ENCODE measurements around the gene GJD2.

Gene GJD2

GRCh38 chr15:34773013-34773412 lies 18.2 kb upstream of the GJD2 start:
- no peak for DNase-seq (ENCODE audit: low spot score)

- no peak for DNase-seq (ENCODE audit: low spot score)
Measured at GRCh38 chr15:34772312-34772711, 17.5 kb upstream of the GJD2 start.

- no peak for DNase-seq (ENCODE audit: low spot score)
Measured at GRCh38 chr15:34769711-34770110, 14.9 kb upstream of the GJD2 start.

- no peak for DNase-seq (ENCODE audit: low spot score)
Measured at GRCh38 chr15:34768530-34768929, 13.7 kb upstream of the GJD2 start.

- DNase-seq (ENCODE audit: low spot score): no peak
Measured at GRCh38 chr15:34765741-34766140, 10.9 kb upstream of the GJD2 start.

- no peak for DNase-seq (ENCODE audit: low spot score)
Measured at GRCh38 chr15:34760909-34761308, 6.1 kb upstream of the GJD2 start.

- no peak for DNase-seq (ENCODE audit: low spot score)
Measured at GRCh38 chr15:34759992-34760391, 5.2 kb upstream of the GJD2 start.

GRCh38 chr15:34759347-34759746 lies 4.5 kb upstream of the GJD2 start:
- no peak for DNase-seq (ENCODE audit: low spot score)

GRCh38 chr15:34757262-34757661 lies 2.5 kb upstream of the GJD2 start:
- DNase-seq (ENCODE audit: low spot score): no peak

- no peak for DNase-seq (ENCODE audit: low spot score)
Measured at GRCh38 chr15:34755419-34755773, 598 bp upstream of the GJD2 start.

- DNase-seq (ENCODE audit: low spot score): no peak
Measured at GRCh38 chr15:34754171-34754601, 612 bp downstream of the GJD2 start.

- DNase-seq (ENCODE audit: low spot score): no peak
Measured at GRCh38 chr15:34753236-34753894, 1.4 kb downstream of the GJD2 start.

- no peak for DNase-seq (ENCODE audit: low spot score)
Measured at GRCh38 chr15:34749691-34750090, 5.1 kb downstream of the GJD2 start.

- no peak for DNase-seq (ENCODE audit: low spot score)
Measured at GRCh38 chr15:34739346-34739745, 15.5 kb downstream of the GJD2 start.

- no peak for DNase-seq (ENCODE audit: low spot score)
Measured at GRCh38 chr15:34738002-34738401, 16.8 kb downstream of the GJD2 start.

- no peak for DNase-seq (ENCODE audit: low spot score)
Measured at GRCh38 chr15:34737477-34737876, 17.3 kb downstream of the GJD2 start.

GRCh38 chr15:34734303-34734702 lies 20.5 kb downstream of the GJD2 start:
- no peak for DNase-seq (ENCODE audit: low spot score)

- no peak for DNase-seq (ENCODE audit: low spot score)
Measured at GRCh38 chr15:34733621-34734020, 21.2 kb downstream of the GJD2 start.

- DNase-seq (ENCODE audit: low spot score): no peak
Measured at GRCh38 chr15:34732430-34732829, 22.4 kb downstream of the GJD2 start.

- DNase-seq (ENCODE audit: low spot score): no peak
Measured at GRCh38 chr15:34730701-34731100, 24.1 kb downstream of the GJD2 start.

- DNase-seq (ENCODE audit: low spot score): no peak
Measured at GRCh38 chr15:34729886-34730285, 24.9 kb downstream of the GJD2 start.

- DNase-seq (ENCODE audit: low spot score): no peak
Measured at GRCh38 chr15:34729056-34729455, 25.7 kb downstream of the GJD2 start.

- DNase-seq (ENCODE audit: low spot score): no peak
Measured at GRCh38 chr15:34726406-34727100, 28.2 kb downstream of the GJD2 start.

- DNase-seq (ENCODE audit: low spot score): no peak
Measured at GRCh38 chr15:34725556-34725955, 29.2 kb downstream of the GJD2 start.

Data from hematopoietic multipotent progenitor cell treated with erythropoietin and hydrocortisone succinate and interleukin-3 and kit ligand, for 15 days (in vitro differentiated cells).